ENCODE results near the gene FITM2.

The FITM2 gene

GRCh38 chr20:44274303-44275017 lies 36.5 kb downstream of the FITM2 start:
- DNase-seq = no peak

- DNase-seq = no peak
Observed at GRCh38 chr20:44273231-44274215, 37.5 kb downstream of the FITM2 start.

- DNase-seq = no peak
Observed at GRCh38 chr20:44271915-44272663, 38.9 kb downstream of the FITM2 start.

- no peak for DNase-seq
Observed at GRCh38 chr20:44268802-44269201, 42.2 kb downstream of the FITM2 start.

GRCh38 chr20:44264287-44264686 lies 46.7 kb downstream of the FITM2 start:
- no peak for DNase-seq

- no peak for DNase-seq
Observed at GRCh38 chr20:44258226-44258890, 52.6 kb downstream of the FITM2 start.

GRCh38 chr20:44256961-44257360 lies 54.0 kb downstream of the FITM2 start:
- DNase-seq = no peak

- DNase-seq = no peak
Observed at GRCh38 chr20:44255942-44256341, 55.1 kb downstream of the FITM2 start.

GRCh38 chr20:44254073-44254472 lies 56.9 kb downstream of the FITM2 start:
- no peak for DNase-seq

- no peak for DNase-seq
Observed at GRCh38 chr20:44253528-44253927, 57.5 kb downstream of the FITM2 start.
